RPMI8226 (cell line): ENCODE measurements around the gene ATPAF2.

ENCODE experiments used
- DNase-seq: peaks from one replicate; pipeline ENCODE4 v3.0.0-alpha.2; 2015

The ATPAF2 gene

GRCh38 chr17:17983376-17983775 is 55.6 kb downstream of the ATPAF2 start:
- DNase-seq: no peak

GRCh38 chr17:17982801-17983200 is 56.2 kb downstream of the ATPAF2 start:
- DNase-seq: no peak

- DNase-seq: no peak
These were observed 57.6 kb downstream of the ATPAF2 start for GRCh38 chr17:17981330-17981729.

- no peak for DNase-seq
These were observed 59.2 kb downstream of the ATPAF2 start for GRCh38 chr17:17979778-17980177.

- DNase-seq: no peak
These were observed 60.2 kb downstream of the ATPAF2 start for GRCh38 chr17:17978481-17979424.

GRCh38 chr17:17976931-17977570 is 61.9 kb downstream of the ATPAF2 start:
- no peak for DNase-seq

GRCh38 chr17:17975436-17975835 is 63.5 kb downstream of the ATPAF2 start:
- DNase-seq: no peak

- no peak for DNase-seq
These were observed 66.1 kb downstream of the ATPAF2 start for GRCh38 chr17:17972952-17973254.

- peak; percentile 100 for DNase-seq
These were observed 66.6 kb downstream of the ATPAF2 start, which contains the start of the genes DRC3 and TOM1L2 for GRCh38 chr17:17972126-17972951. DRC3 (plus strand) TSS chr17:17972862; CDS start chr17:17977599, 4,737 bp downstream. TOM1L2 (minus strand) TSS chr17:17972400; CDS start chr17:17972313, 87 bp downstream.

GRCh38 chr17:17971431-17972125 is 67.4 kb downstream of the ATPAF2 start:
- peak; percentile 58 for DNase-seq

- no peak for DNase-seq
These were observed 68.1 kb downstream of the ATPAF2 start for GRCh38 chr17:17970699-17971430.
